Stimulated activated CD4-positive, alpha-beta T cell treated with anti-CD3 and anti-CD28 coated beads, Interleukin-2, amount 100 ng/mL, for 4 hours (primary cell): ENCODE data around the gene EMC9.
"Not testable (repeated sequence)": the region's sequence is repeated elsewhere in the genome, so short reads cannot be mapped to it uniquely, and the experiment has no call there.

Experiments
- DNase-seq: peaks from one replicate; pipeline ENCODE4 v3.0.0-alpha.2; 2020; ENCODE audit warnings: low read depth

The EMC9 gene

GRCh38 chr14:24108336-24108874, 33.0 kb downstream of the EMC9 start:
- DNase-seq = no peak

- no peak for DNase-seq
Measured at GRCh38 chr14:24106672-24107271, 34.6 kb downstream of the EMC9 start.

GRCh38 chr14:24105609-24106239, 35.7 kb downstream of the EMC9 start:
- not testable (repeated sequence) for DNase-seq

- DNase-seq = no peak
Measured at GRCh38 chr14:24103451-24103850, 37.9 kb downstream of the EMC9 start.

GRCh38 chr14:24102357-24103048, 38.9 kb downstream of the EMC9 start:
- no peak for DNase-seq

GRCh38 chr14:24100982-24101494, 40.4 kb downstream of the EMC9 start:
- DNase-seq = no peak

GRCh38 chr14:24100197-24100981, 41.0 kb downstream of the EMC9 start:
- DNase-seq = no peak

- no peak for DNase-seq
Measured at GRCh38 chr14:24098927-24099813, 42.2 kb downstream of the EMC9 start.

GRCh38 chr14:24098229-24098926, 43.0 kb downstream of the EMC9 start:
- DNase-seq = no peak

- DNase-seq = no peak
Measured at GRCh38 chr14:24096545-24097181, 44.7 kb downstream of the EMC9 start.

GRCh38 chr14:24095271-24096068, 45.9 kb downstream of the EMC9 start:
- DNase-seq = peak; percentile 48

- DNase-seq = no peak
Measured at GRCh38 chr14:24094841-24095270, 46.5 kb downstream of the EMC9 start.

GRCh38 chr14:24093901-24094840, 47.2 kb downstream of the EMC9 start, which contains the start of gene PCK2:
PCK2 (plus strand) TSS chr14:24094311; CDS start chr14:24094406, 95 bp downstream.
- peak; percentile 70 for DNase-seq

GRCh38 chr14:24093207-24093900, 48.0 kb downstream of the EMC9 start:
- DNase-seq = no peak

- DNase-seq = no peak
Measured at GRCh38 chr14:24092505-24093206, 48.7 kb downstream of the EMC9 start.

GRCh38 chr14:24092110-24092504, 49.3 kb downstream of the EMC9 start:
- no peak for DNase-seq

- no peak for DNase-seq
Measured at GRCh38 chr14:24089890-24090289, 51.5 kb downstream of the EMC9 start.
